ENCODE measurements around the gene MAGEA9. TPM values are rescaled to one million over a fixed set of nuclear protein-coding genes. Genes with fewer than 3 reads are reported as not detected.
"Not testable (repeated sequence)": the region's sequence is repeated elsewhere in the genome, so short reads cannot be mapped to it uniquely, and the experiment has no call there.

MAGEA9 gene
- total RNA-seq, 3 donors from 2014 or later, result not detected

- not testable (repeated sequence) for DNase-seq; H3K4me3 Mint-ChIP-seq; H3K27me3 Mint-ChIP-seq (ENCODE audit: low read depth); H3K9me3 Mint-ChIP-seq; H3K4me1 Mint-ChIP-seq (ENCODE audit: low read depth); H3K36me3 Mint-ChIP-seq (ENCODE audit: insufficient read depth); ATAC-seq
Observed at GRCh38 chrX:149777999-149778398, 3.7 kb upstream of the MAGEA9 start.

- ATAC-seq, result peak; percentile 97 to 98
- H3K9me3 Mint-ChIP-seq; H3K4me3 Mint-ChIP-seq; H3K36me3 Mint-ChIP-seq (ENCODE audit: insufficient read depth); H3K27me3 Mint-ChIP-seq (ENCODE audit: low read depth); DNase-seq: not testable (repeated sequence)
- H3K4me1 Mint-ChIP-seq (ENCODE audit: low read depth), result peaks cover 21% of the 10 kb centered on the region
Observed at GRCh38 chrX:149795531-149795930, 13.8 kb downstream of the MAGEA9 start.

GRCh38 chrX:149799095-149799714, 17.5 kb downstream of the MAGEA9 start:
- ATAC-seq (no peak), DNase-seq (no peak)
- peaks cover 25% of the 10 kb centered on the region for H3K4me1 Mint-ChIP-seq (ENCODE audit: low read depth)
- H3K9me3 Mint-ChIP-seq, result no peaks in the 10 kb centered on the region
- no peaks in the 10 kb centered on the region for H3K36me3 Mint-ChIP-seq (ENCODE audit: insufficient read depth)
- peak overlapping the region; percentile 17 for H3K4me3 Mint-ChIP-seq
- H3K27me3 Mint-ChIP-seq (ENCODE audit: low read depth), result no peaks in the 10 kb centered on the region

- no peaks in the 10 kb centered on the region for H3K9me3 Mint-ChIP-seq
- H3K4me1 Mint-ChIP-seq (ENCODE audit: low read depth), result peaks cover 25% of the 10 kb centered on the region
- no peak overlapping the region for H3K4me3 Mint-ChIP-seq
- no peak for DNase-seq
- no peaks in the 10 kb centered on the region for H3K27me3 Mint-ChIP-seq (ENCODE audit: low read depth)
- ATAC-seq, result no peak
- H3K36me3 Mint-ChIP-seq (ENCODE audit: insufficient read depth), result no peaks in the 10 kb centered on the region
Observed at GRCh38 chrX:149799938-149800337, 18.2 kb downstream of the MAGEA9 start.

DNA sequence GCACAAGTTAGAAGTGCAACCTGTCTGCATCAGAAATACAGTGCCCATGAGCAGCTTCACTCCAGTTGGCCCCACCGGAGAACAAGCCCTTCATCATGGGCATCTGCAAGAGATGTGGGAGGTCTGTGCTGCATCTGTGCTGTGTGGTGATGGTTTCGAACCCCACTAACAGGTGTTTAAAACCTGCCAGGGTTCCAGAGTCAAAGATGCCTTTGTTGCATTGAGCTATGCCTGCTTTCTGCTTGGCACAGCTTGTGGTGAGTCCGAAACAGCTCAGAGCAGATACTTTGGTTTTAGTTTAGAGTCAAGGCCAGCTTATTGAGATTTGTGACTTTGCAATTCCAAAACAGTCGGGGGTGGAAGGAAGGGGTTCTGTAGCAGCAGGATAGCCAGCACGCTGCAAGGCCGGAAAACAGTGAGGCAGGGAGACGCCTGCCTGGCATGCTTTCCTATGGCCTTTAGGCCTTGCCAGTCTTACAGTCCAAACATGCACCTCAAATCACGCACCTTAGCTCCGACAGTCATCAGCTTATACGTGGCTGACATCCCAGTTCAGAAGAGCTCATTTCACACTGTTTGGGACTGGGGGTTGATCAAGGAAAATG, 21.8 kb downstream of the MAGEA9 start:
- ATAC-seq (no peak), DNase-seq (no peak)
- no peaks in the 10 kb centered on the region for H3K9me3 Mint-ChIP-seq
- no peaks in the 10 kb centered on the region for H3K36me3 Mint-ChIP-seq (ENCODE audit: insufficient read depth)
- no peaks in the 10 kb centered on the region for H3K27me3 Mint-ChIP-seq (ENCODE audit: low read depth)
- H3K4me3 Mint-ChIP-seq, result no peak overlapping the region
- peaks cover 17% of the 10 kb centered on the region for H3K4me1 Mint-ChIP-seq (ENCODE audit: low read depth)

GRCh38 chrX:149804102-149804501, 22.4 kb downstream of the MAGEA9 start:
- no peaks in the 10 kb centered on the region for H3K9me3 Mint-ChIP-seq
- no peak for DNase-seq
- peaks cover 17% of the 10 kb centered on the region for H3K4me1 Mint-ChIP-seq (ENCODE audit: low read depth)
- no peaks in the 10 kb centered on the region for H3K36me3 Mint-ChIP-seq (ENCODE audit: insufficient read depth)
- H3K27me3 Mint-ChIP-seq (ENCODE audit: low read depth), result no peaks in the 10 kb centered on the region
- ATAC-seq, result no peak
- H3K4me3 Mint-ChIP-seq, result no peak overlapping the region

DNA sequence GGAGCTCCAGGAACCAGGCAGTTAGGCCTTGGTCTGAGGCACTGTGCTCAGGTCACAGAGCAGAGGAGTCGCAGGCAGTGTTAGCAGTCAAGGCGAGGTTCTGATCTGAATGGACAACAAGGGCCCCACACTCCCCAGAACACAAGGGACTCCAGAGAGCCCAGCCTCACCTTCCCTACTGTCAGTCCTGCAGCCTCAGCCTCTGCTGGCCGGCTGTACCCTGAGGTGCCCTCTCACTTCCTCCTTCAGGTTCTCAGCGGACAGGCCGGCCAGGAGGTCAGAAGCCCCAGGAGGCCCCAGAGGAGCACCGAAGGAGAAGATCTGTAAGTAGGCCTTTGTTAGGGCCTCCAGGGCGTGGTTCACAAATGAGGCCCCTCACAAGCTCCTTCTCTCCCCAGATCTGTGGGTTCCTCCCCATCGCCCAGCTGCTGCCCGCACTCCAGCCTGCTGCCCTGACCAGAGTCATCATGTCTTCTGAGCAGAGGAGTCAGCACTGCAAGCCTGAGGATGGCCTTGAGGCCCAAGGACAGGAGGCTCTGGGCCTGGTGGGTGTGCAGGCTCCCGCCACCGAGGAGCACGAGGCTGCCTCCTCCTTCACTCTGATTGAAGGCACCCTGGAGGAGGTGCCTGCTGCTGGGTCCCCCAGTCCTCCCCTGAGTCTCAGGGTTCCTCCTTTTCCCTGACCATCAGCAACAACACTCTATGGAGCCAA, 26.2 kb downstream of the MAGEA9 start:
- DNase-seq (no peak), ATAC-seq (no peak)
- no peaks in the 10 kb centered on the region for H3K27me3 Mint-ChIP-seq (ENCODE audit: low read depth)
- no peaks in the 10 kb centered on the region for H3K4me1 Mint-ChIP-seq (ENCODE audit: low read depth)
- no peaks in the 10 kb centered on the region for H3K9me3 Mint-ChIP-seq
- H3K4me3 Mint-ChIP-seq, result no peak overlapping the region
- no peaks in the 10 kb centered on the region for H3K36me3 Mint-ChIP-seq (ENCODE audit: insufficient read depth)

GRCh38 chrX:149818652-149819051, 36.9 kb downstream of the MAGEA9 start:
- H3K27me3 Mint-ChIP-seq (ENCODE audit: low read depth), result peaks cover 9% of the 10 kb centered on the region
- ATAC-seq (peak; percentile 79 to 93), DNase-seq (no peak)
- no peak overlapping the region for H3K4me3 Mint-ChIP-seq
- no peaks in the 10 kb centered on the region for H3K36me3 Mint-ChIP-seq (ENCODE audit: insufficient read depth)
- H3K9me3 Mint-ChIP-seq, result no peaks in the 10 kb centered on the region
- H3K4me1 Mint-ChIP-seq (ENCODE audit: low read depth), result no peaks in the 10 kb centered on the region

- Mint-ChIP-seq H3K9me3 (no peaks in the 10 kb centered on the region), H3K4me1 (ENCODE audit: low read depth) (no peaks in the 10 kb centered on the region), H3K27me3 (ENCODE audit: low read depth) (peaks cover 9% of the 10 kb centered on the region), H3K4me3 (no peak overlapping the region), H3K36me3 (ENCODE audit: insufficient read depth) (no peaks in the 10 kb centered on the region)
- peak in 1 of 2 donors; percentile 35 for ATAC-seq
- DNase-seq, result no peak
Observed at GRCh38 chrX:149819371-149819770, 37.6 kb downstream of the MAGEA9 start.

DNA sequence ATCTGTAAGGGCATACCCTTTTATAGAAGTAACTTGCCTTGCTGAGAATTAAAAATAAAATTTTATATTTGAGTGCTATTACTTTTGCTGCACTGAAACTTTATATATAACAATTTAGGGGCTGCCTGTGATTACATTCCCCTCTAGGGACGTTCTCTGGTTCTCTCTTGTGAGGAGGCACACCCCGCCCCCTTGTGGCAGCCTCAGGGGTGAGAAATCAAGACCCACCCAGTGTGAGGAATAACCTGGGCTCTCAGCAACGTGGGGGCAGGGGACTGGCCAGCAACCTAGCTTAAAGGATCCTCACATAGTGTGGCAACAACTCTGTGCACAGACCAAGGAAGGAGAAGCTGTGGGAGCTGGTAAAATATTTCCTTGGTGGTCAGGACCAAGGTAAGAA, 43.7 kb downstream of the MAGEA9 start:
- ATAC-seq, result peak in 1 of 2 donors; percentile 33
- Mint-ChIP-seq H3K4me3 (no peak overlapping the region), H3K27me3 (ENCODE audit: low read depth) (peaks cover 11% of the 10 kb centered on the region), H3K9me3 (no peaks in the 10 kb centered on the region), H3K36me3 (ENCODE audit: insufficient read depth) (no peaks in the 10 kb centered on the region), H3K4me1 (ENCODE audit: low read depth) (peaks cover 24% of the 10 kb centered on the region)
- DNase-seq, result peak; percentile 48

- Mint-ChIP-seq H3K9me3 (no peaks in the 10 kb centered on the region), H3K36me3 (ENCODE audit: insufficient read depth) (no peaks in the 10 kb centered on the region), H3K4me3 (no peak overlapping the region), H3K27me3 (ENCODE audit: low read depth) (peaks cover 9% of the 10 kb centered on the region), H3K4me1 (ENCODE audit: low read depth) (peaks cover 27% of the 10 kb centered on the region)
- ATAC-seq, result no peak
- no peak for DNase-seq
Observed at GRCh38 chrX:149827254-149827653, 45.5 kb downstream of the MAGEA9 start.

- Mint-ChIP-seq H3K4me1 (ENCODE audit: low read depth) (peaks cover 27% of the 10 kb centered on the region), H3K4me3 (peak overlapping the region; percentile 79), H3K27me3 (ENCODE audit: low read depth) (peaks cover 2% of the 10 kb centered on the region), H3K36me3 (ENCODE audit: insufficient read depth) (no peaks in the 10 kb centered on the region), H3K9me3 (no peaks in the 10 kb centered on the region)
- DNase-seq (no peak), ATAC-seq (peak; percentile 72 to 76)
Observed at GRCh38 chrX:149829751-149830191, 48.0 kb downstream of the MAGEA9 start.

DNA sequence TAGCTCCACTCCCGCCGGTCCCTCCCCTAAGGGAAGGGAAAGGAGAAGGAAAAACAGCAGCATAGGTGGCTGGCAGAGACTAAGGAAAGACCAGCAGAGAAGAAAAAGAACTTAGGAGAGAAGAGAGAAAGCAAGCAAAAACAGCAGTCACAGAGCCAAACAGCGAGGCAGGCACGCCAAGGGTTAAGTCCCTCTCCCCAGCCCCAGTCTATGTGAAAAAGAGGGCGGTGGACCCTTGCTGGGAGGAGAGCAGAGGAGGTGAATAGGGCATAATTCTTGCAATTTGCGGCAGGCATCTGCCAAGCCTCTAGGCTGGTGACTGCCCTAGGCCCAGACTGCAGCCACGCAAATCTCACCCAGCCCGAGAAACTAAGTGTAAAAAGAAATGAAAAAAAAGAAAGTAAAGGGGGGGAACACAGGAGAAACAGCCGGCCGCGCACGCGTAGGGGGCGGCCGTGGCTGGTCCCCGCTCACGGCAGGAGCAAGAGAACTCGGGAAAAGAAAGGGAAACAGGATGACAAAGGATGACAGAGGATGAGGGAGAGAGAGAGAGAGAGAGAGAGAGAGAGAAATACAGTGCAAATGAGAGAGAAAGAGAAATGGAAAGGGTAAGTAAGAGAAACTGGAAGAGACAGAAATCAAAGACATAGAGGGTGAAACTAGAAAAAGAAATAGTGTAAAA, 48.6 kb downstream of the MAGEA9 start:
- Mint-ChIP-seq H3K9me3 (no peaks in the 10 kb centered on the region), H3K27me3 (ENCODE audit: low read depth) (no peaks in the 10 kb centered on the region), H3K4me1 (ENCODE audit: low read depth) (peaks cover 25% of the 10 kb centered on the region), H3K36me3 (ENCODE audit: insufficient read depth) (no peaks in the 10 kb centered on the region), H3K4me3 (peak overlapping the region; percentile 79)
- ATAC-seq, result peak; percentile 70 to 78
- no peak for DNase-seq

DNA sequence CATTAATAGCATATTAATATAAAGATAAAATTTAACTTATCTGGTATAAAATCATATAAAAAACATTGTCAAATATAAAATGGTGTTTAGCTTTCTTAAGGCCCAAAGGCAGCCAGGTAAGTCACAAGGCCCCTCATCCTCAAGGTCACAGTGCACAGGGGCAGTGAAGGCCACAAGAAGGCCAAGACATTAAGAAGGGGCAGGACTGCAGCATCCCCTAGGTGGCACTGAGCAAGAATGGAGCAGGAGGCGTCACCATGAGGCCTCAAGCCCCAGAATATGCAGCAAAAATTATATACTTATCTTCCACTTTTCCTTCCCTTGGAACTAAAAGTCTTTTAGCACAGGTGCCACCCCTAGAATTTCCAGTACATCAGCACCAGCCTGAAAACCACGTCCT, 49.7 kb downstream of the MAGEA9 start:
- no peaks in the 10 kb centered on the region for H3K27me3 Mint-ChIP-seq (ENCODE audit: low read depth)
- DNase-seq (no peak), ATAC-seq (no peak)
- no peak overlapping the region for H3K4me3 Mint-ChIP-seq
- peaks cover 22% of the 10 kb centered on the region for H3K4me1 Mint-ChIP-seq (ENCODE audit: low read depth)
- H3K36me3 Mint-ChIP-seq (ENCODE audit: insufficient read depth), result no peaks in the 10 kb centered on the region
- H3K9me3 Mint-ChIP-seq, result no peaks in the 10 kb centered on the region
